ENCODE measurements around the gene CDK18.

Gene CDK18

GRCh38 chr1:205531191-205532025 lies 26.9 kb downstream of the CDK18 start:
- Histone ChIP-seq H3K9me3 (no peaks in the 10 kb centered on the region), H3K36me3 (no peaks in the 10 kb centered on the region), H3K4me1 (peaks cover 5% of the 10 kb centered on the region), H3K4me3 (ENCODE audit: low read depth, low read length) (no peak overlapping the region), H3K27me3 (no peaks in the 10 kb centered on the region)
- DNase-seq, result no peak
- TF ChIP-seq CTCF (IDR thresholded peaks at IDR 0.05; ENCODE audit: low read depth, low read length), result no peak

- no peaks in the 10 kb centered on the region for H3K9me3 ChIP-seq
- no peaks in the 10 kb centered on the region for H3K27me3 ChIP-seq
- TF ChIP-seq CTCF (IDR thresholded peaks at IDR 0.05; ENCODE audit: low read depth, low read length), result no peak
- no peak overlapping the region for H3K4me3 ChIP-seq (ENCODE audit: low read depth, low read length)
- H3K36me3 ChIP-seq, result no peaks in the 10 kb centered on the region
- H3K4me1 ChIP-seq, result peaks cover 5% of the 10 kb centered on the region
- no peak for DNase-seq
These were observed 27.8 kb downstream of the CDK18 start for GRCh38 chr1:205532026-205532898.

- H3K4me3 ChIP-seq (ENCODE audit: low read depth, low read length), result no peak overlapping the region
- H3K9me3 ChIP-seq, result no peaks in the 10 kb centered on the region
- no peaks in the 10 kb centered on the region for H3K27me3 ChIP-seq
- no peak for DNase-seq
- H3K4me1 ChIP-seq, result peaks cover 5% of the 10 kb centered on the region
- no peak for TF ChIP-seq CTCF (IDR thresholded peaks at IDR 0.05; ENCODE audit: low read depth, low read length)
- H3K36me3 ChIP-seq, result no peaks in the 10 kb centered on the region
These were observed 28.7 kb downstream of the CDK18 start for GRCh38 chr1:205532996-205533735.

GRCh38 chr1:205533748-205534443 lies 29.4 kb downstream of the CDK18 start:
- Histone ChIP-seq H3K4me1 (peaks cover 5% of the 10 kb centered on the region), H3K36me3 (no peaks in the 10 kb centered on the region), H3K4me3 (ENCODE audit: low read depth, low read length) (no peak overlapping the region), H3K27me3 (no peaks in the 10 kb centered on the region), H3K9me3 (no peaks in the 10 kb centered on the region)
- no peak for TF ChIP-seq CTCF (IDR thresholded peaks at IDR 0.05; ENCODE audit: low read depth, low read length)
- no peak for DNase-seq

- DNase-seq, result no peak
- TF ChIP-seq CTCF (IDR thresholded peaks at IDR 0.05; ENCODE audit: low read depth, low read length), result no peak
- H3K36me3 ChIP-seq, result no peaks in the 10 kb centered on the region
- no peaks in the 10 kb centered on the region for H3K9me3 ChIP-seq
- peaks cover 1% of the 10 kb centered on the region for H3K4me1 ChIP-seq
- H3K27me3 ChIP-seq, result no peaks in the 10 kb centered on the region
- no peak overlapping the region for H3K4me3 ChIP-seq (ENCODE audit: low read depth, low read length)
These were observed 30.0 kb downstream of the CDK18 start for GRCh38 chr1:205534444-205534985.

Measured in BE2C (cell line).